ENCODE data around the gene BOLA3. TPM values are rescaled to one million over a fixed set of nuclear protein-coding genes. Genes with fewer than 3 reads are reported as not detected.

BOLA3 gene
- total RNA-seq, 1 experiment from 2014 or later, result 69.7 TPM

DNA sequence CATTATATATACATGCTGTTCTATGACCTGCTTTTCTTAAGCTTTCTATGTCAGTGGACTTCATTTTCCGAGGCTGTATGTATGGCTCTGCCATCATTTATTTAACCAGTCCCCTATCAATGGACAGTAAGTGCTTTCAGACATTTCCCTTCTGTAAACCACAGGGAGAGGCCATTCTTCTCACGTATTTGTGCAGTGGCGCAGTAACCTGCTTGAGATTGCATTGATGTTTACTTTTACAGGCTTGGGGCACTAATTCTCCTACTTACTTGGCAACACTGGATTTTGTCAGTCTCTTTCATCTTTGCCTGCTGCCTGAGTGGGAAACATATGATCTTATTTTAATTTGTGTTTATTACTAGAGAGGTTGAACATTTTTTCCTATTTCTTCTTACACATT lies 52.1 kb downstream of the BOLA3 start:
- H3K27me3 ChIP-seq (ENCODE audit: control insufficient read depth, insufficient read depth, low read length), result no peaks in the 10 kb centered on the region
- BruUV-seq (replicated peaks), result no TSS peak
- no peak overlapping the region for H3K4me3 ChIP-seq (ENCODE audit: low read depth in 2 of 2, low read length in 2 of 2)
- H3K27ac ChIP-seq (ENCODE audit: low read length), result no peak overlapping the region
- in situ Hi-C loops (cut with HindIII; ENCODE audit: low pct_unique_long_range_greater_than_20kb, low sequenced_read_pairs), result no loop called here
- ChIA-PET CTCF (no interaction called here), POLR2A (no interaction called here)
- H3K4me1 ChIP-seq (ENCODE audit: control insufficient read depth, insufficient read depth, low read length), result no peaks in the 10 kb centered on the region
- no peak for ATAC-seq
- TF ChIP-seq TCF7L2 (IDR thresholded peaks at IDR 0.05; ENCODE audit: low read depth, low read length) (no peak), POLR2AphosphoS5 (IDR thresholded peaks at IDR 0.05; ENCODE audit: low read depth, low read length) (no peak), SIN3A (IDR thresholded peaks at IDR 0.05; ENCODE audit: borderline replicate concordance, insufficient read depth, low read depth, low read length) (no peak)
- TF ChIP-seq, protein P1, sequence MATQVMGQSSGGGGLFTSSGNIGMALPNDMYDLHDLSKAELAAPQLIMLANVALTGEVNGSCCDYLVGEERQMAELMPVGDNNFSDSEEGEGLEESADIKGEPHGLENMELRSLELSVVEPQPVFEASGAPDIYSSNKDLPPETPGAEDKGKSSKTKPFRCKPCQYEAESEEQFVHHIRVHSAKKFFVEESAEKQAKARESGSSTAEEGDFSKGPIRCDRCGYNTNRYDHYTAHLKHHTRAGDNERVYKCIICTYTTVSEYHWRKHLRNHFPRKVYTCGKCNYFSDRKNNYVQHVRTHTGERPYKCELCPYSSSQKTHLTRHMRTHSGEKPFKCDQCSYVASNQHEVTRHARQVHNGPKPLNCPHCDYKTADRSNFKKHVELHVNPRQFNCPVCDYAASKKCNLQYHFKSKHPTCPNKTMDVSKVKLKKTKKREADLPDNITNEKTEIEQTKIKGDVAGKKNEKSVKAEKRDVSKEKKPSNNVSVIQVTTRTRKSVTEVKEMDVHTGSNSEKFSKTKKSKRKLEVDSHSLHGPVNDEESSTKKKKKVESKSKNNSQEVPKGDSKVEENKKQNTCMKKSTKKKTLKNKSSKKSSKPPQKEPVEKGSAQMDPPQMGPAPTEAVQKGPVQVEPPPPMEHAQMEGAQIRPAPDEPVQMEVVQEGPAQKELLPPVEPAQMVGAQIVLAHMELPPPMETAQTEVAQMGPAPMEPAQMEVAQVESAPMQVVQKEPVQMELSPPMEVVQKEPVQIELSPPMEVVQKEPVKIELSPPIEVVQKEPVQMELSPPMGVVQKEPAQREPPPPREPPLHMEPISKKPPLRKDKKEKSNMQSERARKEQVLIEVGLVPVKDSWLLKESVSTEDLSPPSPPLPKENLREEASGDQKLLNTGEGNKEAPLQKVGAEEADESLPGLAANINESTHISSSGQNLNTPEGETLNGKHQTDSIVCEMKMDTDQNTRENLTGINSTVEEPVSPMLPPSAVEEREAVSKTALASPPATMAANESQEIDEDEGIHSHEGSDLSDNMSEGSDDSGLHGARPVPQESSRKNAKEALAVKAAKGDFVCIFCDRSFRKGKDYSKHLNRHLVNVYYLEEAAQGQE (IDR thresholded peaks at IDR 0.05; ENCODE audit: insufficient read depth in 1 of 2, low read depth in 2 of 2, low read length in 1 of 2), result no peak
- TF ChIP-seq, protein P2, sequence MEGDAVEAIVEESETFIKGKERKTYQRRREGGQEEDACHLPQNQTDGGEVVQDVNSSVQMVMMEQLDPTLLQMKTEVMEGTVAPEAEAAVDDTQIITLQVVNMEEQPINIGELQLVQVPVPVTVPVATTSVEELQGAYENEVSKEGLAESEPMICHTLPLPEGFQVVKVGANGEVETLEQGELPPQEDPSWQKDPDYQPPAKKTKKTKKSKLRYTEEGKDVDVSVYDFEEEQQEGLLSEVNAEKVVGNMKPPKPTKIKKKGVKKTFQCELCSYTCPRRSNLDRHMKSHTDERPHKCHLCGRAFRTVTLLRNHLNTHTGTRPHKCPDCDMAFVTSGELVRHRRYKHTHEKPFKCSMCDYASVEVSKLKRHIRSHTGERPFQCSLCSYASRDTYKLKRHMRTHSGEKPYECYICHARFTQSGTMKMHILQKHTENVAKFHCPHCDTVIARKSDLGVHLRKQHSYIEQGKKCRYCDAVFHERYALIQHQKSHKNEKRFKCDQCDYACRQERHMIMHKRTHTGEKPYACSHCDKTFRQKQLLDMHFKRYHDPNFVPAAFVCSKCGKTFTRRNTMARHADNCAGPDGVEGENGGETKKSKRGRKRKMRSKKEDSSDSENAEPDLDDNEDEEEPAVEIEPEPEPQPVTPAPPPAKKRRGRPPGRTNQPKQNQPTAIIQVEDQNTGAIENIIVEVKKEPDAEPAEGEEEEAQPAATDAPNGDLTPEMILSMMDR (IDR thresholded peaks at IDR 0.05), result no peak
- no peaks in the 10 kb centered on the region for H3K9me3 ChIP-seq (ENCODE audit: control insufficient read depth, insufficient read depth, low read depth, low read length)
- no peak for DNase-seq (ENCODE audit: low read depth, low spot score)
- intact Hi-C loops (cut with micrococcal nuclease; ENCODE audit: unreplicated experiment), result no loop called here
- peaks cover 3% of the 10 kb centered on the region; the same call in 1 of the 2 replicates for H3K36me3 ChIP-seq (ENCODE audit: control insufficient read depth, insufficient read depth, low read length)

DNA sequence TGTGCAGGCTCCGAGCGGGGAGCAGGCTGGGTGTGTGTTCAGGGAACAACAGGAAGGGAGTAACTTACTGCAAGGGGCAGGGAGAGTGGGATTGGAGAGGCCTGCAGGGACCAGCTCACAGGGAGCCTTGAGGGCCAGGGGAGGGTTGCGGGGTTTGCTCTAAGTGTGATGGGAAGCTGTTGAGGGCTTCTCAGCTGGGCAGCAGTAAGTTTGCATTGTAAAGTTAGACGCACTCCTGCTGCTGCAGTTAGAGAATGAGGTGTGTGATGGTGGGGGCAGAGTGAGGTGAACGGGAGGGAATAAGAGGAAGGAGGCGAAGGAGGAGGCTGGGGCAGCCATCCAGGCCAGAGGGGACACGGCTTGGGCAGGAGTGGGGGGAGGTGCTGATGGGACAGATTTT lies 53.4 kb downstream of the BOLA3 start:
- BruUV-seq (replicated peaks), result no TSS peak
- intact Hi-C loops (cut with micrococcal nuclease; ENCODE audit: unreplicated experiment) (no loop called here), in situ Hi-C loops (cut with HindIII; ENCODE audit: low pct_unique_long_range_greater_than_20kb, low sequenced_read_pairs) (no loop called here)
- Histone ChIP-seq H3K4me1 (ENCODE audit: control insufficient read depth, insufficient read depth, low read length) (no peaks in the 10 kb centered on the region), H3K36me3 (ENCODE audit: control insufficient read depth, insufficient read depth, low read length) (peaks cover 3% of the 10 kb centered on the region; the same call in 1 of the 2 replicates), H3K27me3 (ENCODE audit: control insufficient read depth, insufficient read depth, low read length) (no peaks in the 10 kb centered on the region), H3K9me3 (ENCODE audit: control insufficient read depth, insufficient read depth, low read depth, low read length) (no peaks in the 10 kb centered on the region), H3K4me3 (ENCODE audit: low read depth in 2 of 2, low read length in 2 of 2) (no peak overlapping the region), H3K27ac (ENCODE audit: low read length) (no peak overlapping the region)
- no peak for ATAC-seq
- no peak for DNase-seq (ENCODE audit: low read depth, low spot score)
- TF ChIP-seq SIN3A (IDR thresholded peaks at IDR 0.05; ENCODE audit: borderline replicate concordance, insufficient read depth, low read depth, low read length), result no peak
- no peak for TF ChIP-seq POLR2AphosphoS5 (IDR thresholded peaks at IDR 0.05; ENCODE audit: low read depth, low read length)
- TF ChIP-seq, protein P1 (IDR thresholded peaks at IDR 0.05; ENCODE audit: insufficient read depth in 1 of 2, low read depth in 2 of 2, low read length in 1 of 2), result no peak
- TF ChIP-seq, protein P2 (IDR thresholded peaks at IDR 0.05), result no peak
- no peak for TF ChIP-seq TCF7L2 (IDR thresholded peaks at IDR 0.05; ENCODE audit: low read depth, low read length)
- POLR2A ChIA-PET, result no interaction called here
- CTCF ChIA-PET, result no interaction called here
